Measurements from ENCODE around the gene PPP1R36. TPM values are rescaled to one million over a fixed set of nuclear protein-coding genes. Genes with fewer than 3 reads are reported as not detected.

The PPP1R36 gene
- total RNA-seq (1 to 10 TPM in 2 of 4 donors, not detected in 2; 1.1 to 2.2 TPM), polyA plus RNA-seq (1 to 10 TPM; 2.3 to 8.6 (median 8.4) TPM)

GRCh38 chr14:64549791-64550620, at the start of gene PPP1R36:
Gene PPP1R36 (plus strand): TSS chr14:64549961. CDS start chr14:64549998, 37 bp downstream.
- H3K36me3 ChIP-seq, result no peaks in the 10 kb centered on the region
- no peaks in the 10 kb centered on the region for H3K9me3 ChIP-seq
- 2 to 6% methylated on average over 54 of the region's 54 CpGs for WGBS, 2 donors
- peaks cover 0 to 23% (median 11%) of the 10 kb centered on the region in 4 donors for H3K4me1 ChIP-seq
- peak within 1 kb of the TSS; percentile 45 to 59 (median 50) for H3K27ac ChIP-seq
- no peaks in the 10 kb centered on the region for H3K27me3 ChIP-seq
- peak within 1 kb of the TSS; percentile 6 to 42 (median 33) for H3K4me3 ChIP-seq
- TF ChIP-seq EP300 (IDR thresholded peaks at IDR 0.05), result no peak
- TF ChIP-seq CTCF (IDR thresholded peaks at IDR 0.05), result no peak
- no peak for TF ChIP-seq POLR2AphosphoS5 (IDR thresholded peaks at IDR 0.05)
- TF ChIP-seq POLR2A (IDR thresholded peaks at IDR 0.05), result no peak
- intact Hi-C loops (cut with DNase I), result no loop called here
- DNase-seq, result peak; percentile 70

- TF ChIP-seq CTCF (IDR thresholded peaks at IDR 0.05), result no peak
- no peak for TF ChIP-seq POLR2AphosphoS5 (IDR thresholded peaks at IDR 0.05)
- TF ChIP-seq POLR2A (IDR thresholded peaks at IDR 0.05), result no peak
- TF ChIP-seq EP300 (IDR thresholded peaks at IDR 0.05), result no peak
- WGBS, 2 donors, result 94 to 96% methylated on average over 1 of the region's 1 CpG
- Histone ChIP-seq H3K27ac (peak overlapping the region in 3 of 4 donors; percentile 13 to 100 (median 99)), H3K4me3 (no peak overlapping the region), H3K36me3 (peaks cover 0 to 9% (median 0%) of the 10 kb centered on the region in 4 donors), H3K9me3 (no peaks in the 10 kb centered on the region), H3K4me1 (peaks cover 0 to 34% (median 28%) of the 10 kb centered on the region in 4 donors), H3K27me3 (no peaks in the 10 kb centered on the region)
- intact Hi-C loops (cut with DNase I), result loop anchor here (5.0 kb wide), 2 partner anchors 113 to 207 kb away; partner anchors contain the start of gene MTHFD1
- no peak for DNase-seq
Measured at GRCh38 chr14:64500088-64500487, 49.7 kb upstream of the PPP1R36 start.

GRCh38 chr14:64501411-64502171, 48.2 kb upstream of the PPP1R36 start:
- H3K27ac ChIP-seq, result peak overlapping the region; percentile 99 to 100 (median 99)
- TF ChIP-seq EP300 (IDR thresholded peaks at IDR 0.05) (peak in 1 of 4 donors; percentile 66), POLR2AphosphoS5 (IDR thresholded peaks at IDR 0.05) (peak; percentile 65 to 87 (median 76)), CTCF (IDR thresholded peaks at IDR 0.05) (no peak), POLR2A (IDR thresholded peaks at IDR 0.05) (peak in 1 of 2 donors; percentile 39)
- peak; percentile 92 for DNase-seq
- peaks cover 0 to 5% (median 0%) of the 10 kb centered on the region in 4 donors for H3K36me3 ChIP-seq
- intact Hi-C loops (cut with DNase I), result loop anchor here (2.0 to 5.0 kb wide), 3 partner anchors 35 to 206 kb away; partner anchors contain the start of gene MTHFD1
- peak overlapping the region in 3 of 4 donors; percentile 25 to 88 (median 71) for H3K4me3 ChIP-seq
- H3K9me3 ChIP-seq, result no peaks in the 10 kb centered on the region
- peaks cover 0 to 45% (median 39%) of the 10 kb centered on the region in 4 donors for H3K4me1 ChIP-seq
- H3K27me3 ChIP-seq, result no peaks in the 10 kb centered on the region
- 16 to 25% methylated on average over 8 of the region's 8 CpGs for WGBS, 2 donors

GRCh38 chr14:64502456-64502855, 47.3 kb upstream of the PPP1R36 start:
- 35 to 42% methylated on average over 6 of the region's 6 CpGs for WGBS, 2 donors
- intact Hi-C loops (cut with DNase I), result loop anchor here (2.0 to 5.0 kb wide), 3 partner anchors 36 to 205 kb away; partner anchors contain the start of gene MTHFD1
- H3K27ac ChIP-seq, result peak overlapping the region; percentile 99 to 100 (median 99)
- H3K9me3 ChIP-seq, result no peaks in the 10 kb centered on the region
- H3K27me3 ChIP-seq, result no peaks in the 10 kb centered on the region
- peak overlapping the region; percentile 71 to 88 (median 78) for H3K4me3 ChIP-seq
- peaks cover 0 to 53% (median 46%) of the 10 kb centered on the region in 4 donors for H3K4me1 ChIP-seq
- TF ChIP-seq POLR2A (IDR thresholded peaks at IDR 0.05) (no peak), EP300 (IDR thresholded peaks at IDR 0.05) (no peak), CTCF (IDR thresholded peaks at IDR 0.05) (no peak), POLR2AphosphoS5 (IDR thresholded peaks at IDR 0.05) (no peak)
- peaks cover 0 to 5% (median 0%) of the 10 kb centered on the region in 4 donors for H3K36me3 ChIP-seq
- DNase-seq, result no peak

Measured in sigmoid colon (tissue), 7 donors.